ENCODE results near the gene BCOR. TPM values are rescaled to one million over a fixed set of nuclear protein-coding genes. Genes with fewer than 3 reads are reported as not detected.
A peak's percentile ranks its signal among the peaks of the same experiment; 100 is the strongest.

BCOR gene
- total RNA-seq, 1 experiment from 2014 or later: 35.1 TPM

GRCh38 chrX:40098264-40099054 is 701 bp upstream of the BCOR start:
- H4K20me1 ChIP-seq (ENCODE audit: insufficient read depth): peaks cover 7% of the 10 kb centered on the region; the same call in 1 of the 2 replicates
- peaks cover 26 to 47% of the 10 kb centered on the region in 2 experiments for H3K4me1 ChIP-seq (ENCODE audit: control insufficient read depth in 1 of 2, insufficient read depth in 2 of 2, low read length in 2 of 2)
- intact Hi-C loops (cut with micrococcal nuclease): loop anchor here (2.0 to 10.0 kb wide), 2 partner anchors 74 to 284 kb away; no protein-coding TSS in a partner anchor
- ChIA-PET POLR2A (interaction anchor here (0.6 to 3.3 kb wide), 15 partner anchors 9 to 394 kb away, joined by 3 to 19 read pairs (median 4); no protein-coding TSS in a partner anchor), CTCF (interaction anchor here (0.6 to 1.4 kb wide), 2 partner anchors 71 to 171 kb away, joined by 5 to 7 read pairs; no protein-coding TSS in a partner anchor), RAD21 (ENCODE audit: low non-redundant PET in 1 of 2, low total read pairs in 2 of 2, uncharacterized antibody in 2 of 2, unreplicated experiment in 2 of 2) (interaction anchor here in 1 of 2 experiments (0.7 kb wide), 1 partner anchor 68 kb away, joined by 3 read pairs; no protein-coding TSS in a partner anchor)
- no peak overlapping the region for H2AFZ ChIP-seq (ENCODE audit: low read depth, low read length, poor library complexity, severe bottlenecking)
- peak overlapping the region; percentile 90 for H3K27ac ChIP-seq (ENCODE audit: low read depth, low read length)
- DNase-seq (ENCODE audit: low read depth, low spot score) (no peak), ATAC-seq (peak; percentile 21)
- no peak for TF ChIP-seq EGR1 (IDR thresholded peaks at IDR 0.05; ENCODE audit: low read depth)
- TF ChIP-seq ELF1 (IDR thresholded peaks at IDR 0.05; ENCODE audit: borderline replicate concordance, low read depth): no peak
- no peak for TF ChIP-seq JUND (IDR thresholded peaks at IDR 0.05)
- no peaks in the 10 kb centered on the region for H3K27me3 ChIP-seq (ENCODE audit: insufficient read depth, low read length)
- peak overlapping the region; percentile 87 for H3K4me2 ChIP-seq (ENCODE audit: low read length)
- peak overlapping the region; percentile 80 for H3K9ac ChIP-seq (ENCODE audit: low read length)
- peak overlapping the region; percentile 50 to 61 for H3K4me3 ChIP-seq (replicated peaks in 1 of 2; ENCODE audit: low read depth in 1 of 2, low read length in 2 of 2)
- H3K9me3 ChIP-seq (ENCODE audit: control insufficient read depth in 1 of 2, insufficient read depth in 1 of 2, low read depth in 1 of 2, low read length in 2 of 2): no peaks in the 10 kb centered on the region
- H3K36me3 ChIP-seq (ENCODE audit: control insufficient read depth in 1 of 2, insufficient read depth in 2 of 2, low read length in 2 of 2): no peaks in the 10 kb centered on the region
- peaks cover 74% of the 10 kb centered on the region for H3K79me2 ChIP-seq (ENCODE audit: insufficient read depth, low read length)
- no peaks in the 10 kb centered on the region for H3K9me2 ChIP-seq (ENCODE audit: insufficient read depth)
- BruUV-seq (replicated peaks): no TSS peak

DNA sequence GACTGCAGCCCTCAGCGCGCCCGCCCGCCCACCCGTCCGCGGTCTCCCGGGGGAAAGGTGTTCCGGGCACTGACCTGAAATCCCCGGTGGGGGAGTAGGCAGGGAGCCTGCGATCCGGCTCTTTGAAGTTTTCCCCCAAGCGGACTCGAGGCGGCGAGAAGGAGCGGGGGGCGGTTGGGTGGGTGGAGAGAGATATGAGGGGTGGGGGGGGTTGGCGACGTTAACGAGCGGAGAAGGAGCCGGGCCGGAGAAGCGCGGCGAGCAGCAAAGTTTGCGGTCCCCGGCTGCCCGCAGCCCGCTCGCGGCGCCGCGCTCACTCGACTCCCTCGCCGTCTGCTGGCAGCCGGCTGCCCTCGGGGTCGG is 636 bp downstream of the BCOR start:
- intact Hi-C loops (cut with micrococcal nuclease): loop anchor here (10.0 kb wide), 1 partner anchor 282 kb away; no protein-coding TSS in a partner anchor
- no peak for TF ChIP-seq JUND (IDR thresholded peaks at IDR 0.05)
- no TSS peak for BruUV-seq (replicated peaks)
- H3K36me3 ChIP-seq (ENCODE audit: control insufficient read depth in 1 of 2, insufficient read depth in 2 of 2, low read length in 2 of 2): no peaks in the 10 kb centered on the region
- no peaks in the 10 kb centered on the region for H3K9me2 ChIP-seq (ENCODE audit: insufficient read depth)
- ATAC-seq (no peak), DNase-seq (ENCODE audit: low read depth, low spot score) (no peak)
- no peak overlapping the region; the same call in 1 of the 2 replicates for H3K27ac ChIP-seq (ENCODE audit: low read depth, low read length)
- H3K4me1 ChIP-seq (ENCODE audit: control insufficient read depth in 1 of 2, insufficient read depth in 2 of 2, low read length in 2 of 2): peaks cover 34 to 57% of the 10 kb centered on the region in 2 experiments
- H4K20me1 ChIP-seq (ENCODE audit: insufficient read depth): peaks cover 18% of the 10 kb centered on the region; the same call in 1 of the 2 replicates
- H2AFZ ChIP-seq (ENCODE audit: low read depth, low read length, poor library complexity, severe bottlenecking): no peak overlapping the region
- peak overlapping the region; percentile 77 for H3K9ac ChIP-seq (ENCODE audit: low read length)
- no peaks in the 10 kb centered on the region for H3K27me3 ChIP-seq (ENCODE audit: insufficient read depth, low read length)
- H3K9me3 ChIP-seq (ENCODE audit: control insufficient read depth in 1 of 2, insufficient read depth in 1 of 2, low read depth in 1 of 2, low read length in 2 of 2): no peaks in the 10 kb centered on the region
- POLR2A ChIA-PET: interaction anchor here (1.0 to 3.3 kb wide), 6 partner anchors 11 to 341 kb away, joined by 4 to 19 read pairs (median 6); no protein-coding TSS in a partner anchor
- RAD21 ChIA-PET (ENCODE audit: low non-redundant PET in 1 of 2, low total read pairs in 2 of 2, uncharacterized antibody in 2 of 2, unreplicated experiment in 2 of 2): interaction anchor here in 1 of 2 experiments (0.9 kb wide), 1 partner anchor 44 kb away, joined by 4 read pairs; no protein-coding TSS in a partner anchor
- H3K79me2 ChIP-seq (ENCODE audit: insufficient read depth, low read length): peaks cover 83% of the 10 kb centered on the region
- H3K4me3 ChIP-seq (replicated peaks in 1 of 2; ENCODE audit: low read depth in 1 of 2, low read length in 2 of 2): peak overlapping the region; percentile 54 to 61
- H3K4me2 ChIP-seq (ENCODE audit: low read length): peak overlapping the region; percentile 85; the same call in 1 of the 2 replicates
- CTCF ChIA-PET: interaction anchor here (1.4 kb wide), 1 partner anchor 72 kb away, joined by 7 read pairs; no protein-coding TSS in a partner anchor
